ENCODE measurements around the gene TRPC1. TPM values are rescaled to one million over a fixed set of nuclear protein-coding genes. Genes with fewer than 3 reads are reported as not detected.

TRPC1 gene
- total RNA-seq, 4 donors from 2014 or later: 0.91 to 11.8 (median 1.0) TPM

DNA sequence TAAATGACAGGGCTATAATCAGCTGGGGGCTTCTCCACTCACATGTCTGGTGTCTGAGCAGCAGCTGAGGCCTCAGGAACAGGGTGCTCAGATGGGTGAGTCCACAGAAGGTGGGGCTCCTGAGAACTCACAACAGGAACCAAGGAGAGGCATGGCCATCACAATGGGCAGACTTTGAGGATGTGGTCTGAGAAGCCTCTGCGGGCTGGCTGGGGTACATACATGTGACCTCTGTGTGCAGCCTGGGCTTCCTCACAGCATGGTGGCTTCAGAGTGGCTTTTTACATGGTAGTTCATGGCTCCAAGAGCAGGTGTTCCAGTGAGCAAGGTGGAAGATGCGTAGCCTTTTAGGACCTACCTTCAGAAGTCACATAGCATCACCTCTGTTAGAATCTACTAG is 58.8 kb downstream of the TRPC1 start:
- H3K27me3 ChIP-seq: no peaks in the 10 kb centered on the region
- no peaks in the 10 kb centered on the region for H3K9me3 ChIP-seq
- H3K36me3 ChIP-seq: no peaks in the 10 kb centered on the region
- no peak for DNase-seq
- WGBS, 2 donors: 85 to 100% methylated on average over 1 to 2 of the region's 2 CpGs
- no peak overlapping the region for H3K4me3 ChIP-seq
- no peak overlapping the region for H3K27ac ChIP-seq
- intact Hi-C loops (cut with DNase I): no loop called here
- no peaks in the 10 kb centered on the region for H3K4me1 ChIP-seq
- no peak for TF ChIP-seq CTCF (IDR thresholded peaks at IDR 0.05)
- no peak for TF ChIP-seq POLR2A (IDR thresholded peaks at IDR 0.05)

- intact Hi-C loops (cut with DNase I): no loop called here
- Histone ChIP-seq H3K9me3 (no peaks in the 10 kb centered on the region), H3K4me3 (no peak overlapping the region), H3K36me3 (no peaks in the 10 kb centered on the region), H3K27me3 (no peaks in the 10 kb centered on the region), H3K4me1 (no peaks in the 10 kb centered on the region), H3K27ac (no peak overlapping the region)
- no peak for DNase-seq
- 38 to 50% methylated on average over 1 of the region's 1 CpG for WGBS, 2 donors
- TF ChIP-seq CTCF (IDR thresholded peaks at IDR 0.05) (no peak), POLR2A (IDR thresholded peaks at IDR 0.05) (no peak)
These were observed 60.4 kb downstream of the TRPC1 start for GRCh38 chr3:142784228-142784627.

- 93 to 94% methylated on average over 4 of the region's 4 CpGs for WGBS, 2 donors
- H3K4me1 ChIP-seq: no peaks in the 10 kb centered on the region
- H3K27me3 ChIP-seq: no peaks in the 10 kb centered on the region
- no peaks in the 10 kb centered on the region for H3K36me3 ChIP-seq
- no peak overlapping the region for H3K27ac ChIP-seq
- H3K9me3 ChIP-seq: no peaks in the 10 kb centered on the region
- intact Hi-C loops (cut with DNase I): no loop called here
- no peak for DNase-seq
- TF ChIP-seq CTCF (IDR thresholded peaks at IDR 0.05): no peak
- TF ChIP-seq POLR2A (IDR thresholded peaks at IDR 0.05): no peak
- no peak overlapping the region for H3K4me3 ChIP-seq
These were observed 62.2 kb downstream of the TRPC1 start for GRCh38 chr3:142785996-142786395.

DNA sequence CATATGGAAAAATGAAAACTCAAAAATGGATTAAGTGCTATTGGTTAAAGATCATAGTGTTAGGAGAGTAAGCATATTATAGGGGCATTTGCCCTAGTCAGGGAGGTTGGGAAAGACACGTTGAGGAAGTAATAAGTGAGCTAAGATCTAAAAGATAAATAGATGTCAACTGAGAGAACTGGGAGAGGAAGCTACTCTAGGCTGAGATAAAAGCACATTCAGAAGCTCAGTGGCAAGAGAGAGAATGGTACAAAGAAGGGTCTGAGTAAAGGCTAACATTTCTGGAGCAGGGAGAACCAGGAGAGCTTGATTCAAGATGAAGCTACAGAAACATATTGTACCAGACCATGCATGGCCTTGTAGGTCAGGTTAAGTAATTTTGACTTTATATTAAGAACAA is 63.9 kb downstream of the TRPC1 start:
- no peak for DNase-seq
- WGBS, 2 donors: 39 to 45% methylated on average over 1 of the region's 1 CpG
- TF ChIP-seq POLR2A (IDR thresholded peaks at IDR 0.05) (no peak), CTCF (IDR thresholded peaks at IDR 0.05) (no peak)
- Histone ChIP-seq H3K27ac (no peak overlapping the region), H3K9me3 (no peaks in the 10 kb centered on the region), H3K27me3 (no peaks in the 10 kb centered on the region), H3K4me1 (no peaks in the 10 kb centered on the region), H3K36me3 (no peaks in the 10 kb centered on the region), H3K4me3 (no peak overlapping the region)
- intact Hi-C loops (cut with DNase I): no loop called here

DNA sequence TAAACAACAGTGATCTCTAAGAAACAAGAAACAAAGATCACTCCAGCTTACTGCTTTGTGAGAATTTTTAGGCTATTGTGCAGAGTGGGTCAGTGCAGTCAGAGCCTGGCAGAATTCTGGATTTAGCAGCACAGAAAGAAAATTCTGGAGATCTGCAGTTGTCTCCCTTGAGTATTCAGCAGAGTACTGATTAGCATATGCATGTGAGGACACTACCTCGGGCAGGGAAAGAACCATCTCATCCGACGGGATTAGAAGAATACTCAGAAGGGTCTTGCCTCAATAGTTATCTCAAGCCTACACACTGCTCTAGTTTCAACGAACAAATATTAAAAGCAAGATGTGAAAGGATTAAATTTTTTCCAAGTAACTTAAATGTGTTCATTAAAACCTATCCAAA is 70.7 kb downstream of the TRPC1 start:
- Histone ChIP-seq H3K4me1 (no peaks in the 10 kb centered on the region), H3K36me3 (no peaks in the 10 kb centered on the region), H3K27ac (no peak overlapping the region), H3K27me3 (no peaks in the 10 kb centered on the region), H3K9me3 (no peaks in the 10 kb centered on the region), H3K4me3 (no peak overlapping the region)
- TF ChIP-seq POLR2A (IDR thresholded peaks at IDR 0.05) (no peak), CTCF (IDR thresholded peaks at IDR 0.05) (no peak)
- WGBS, 2 donors: 73 to 81% methylated on average over 4 of the region's 4 CpGs
- intact Hi-C loops (cut with DNase I): no loop called here
- no peak for DNase-seq

All from esophagus squamous epithelium (tissue), 5 donors.